ENCODE data around the gene ABT1. TPM values are rescaled to one million over a fixed set of nuclear protein-coding genes. Genes with fewer than 3 reads are reported as not detected.
A peak's percentile ranks its signal among the peaks of the same experiment; 100 is the strongest.

The ABT1 gene
- polyA plus RNA-seq, 1 donor (not counting 4 experiments of a cell fraction or from before 2014, with no cell fraction given): 16.8 TPM

DNA sequence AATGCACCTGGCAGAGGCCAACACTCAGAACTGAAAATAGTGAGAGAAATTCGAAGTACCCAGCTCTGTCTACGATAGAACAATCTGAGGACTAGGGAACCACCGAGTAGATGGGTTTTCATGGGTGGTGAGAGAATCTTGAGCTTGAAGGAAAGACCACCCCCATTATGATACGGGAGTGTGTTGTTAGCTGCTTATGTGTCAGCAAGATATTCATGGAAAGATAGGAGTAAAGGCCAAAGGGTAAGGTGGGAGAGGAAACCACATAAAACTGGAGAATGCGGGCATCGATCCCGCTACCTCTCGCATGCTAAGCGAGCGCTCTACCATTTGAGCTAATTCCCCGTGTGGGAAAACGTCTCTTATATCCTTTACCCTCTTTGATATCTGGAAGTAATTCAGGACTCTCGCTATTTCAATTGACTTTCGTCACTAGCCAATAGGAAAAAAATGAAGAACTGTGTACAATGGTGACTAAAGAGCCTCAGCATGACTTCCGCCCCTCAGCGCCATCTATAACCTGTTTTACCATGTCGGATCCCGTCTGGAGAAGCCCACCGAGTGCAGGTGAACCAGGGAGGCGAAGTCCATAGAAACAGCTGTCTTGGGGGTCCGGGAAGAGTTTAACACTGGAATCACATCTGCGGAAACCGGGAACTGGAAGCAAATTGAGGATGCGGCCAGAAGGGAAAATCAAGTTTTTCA lies 25.0 kb upstream of the ABT1 start:
- peak; percentile 39 for FAIRE-seq

DNA sequence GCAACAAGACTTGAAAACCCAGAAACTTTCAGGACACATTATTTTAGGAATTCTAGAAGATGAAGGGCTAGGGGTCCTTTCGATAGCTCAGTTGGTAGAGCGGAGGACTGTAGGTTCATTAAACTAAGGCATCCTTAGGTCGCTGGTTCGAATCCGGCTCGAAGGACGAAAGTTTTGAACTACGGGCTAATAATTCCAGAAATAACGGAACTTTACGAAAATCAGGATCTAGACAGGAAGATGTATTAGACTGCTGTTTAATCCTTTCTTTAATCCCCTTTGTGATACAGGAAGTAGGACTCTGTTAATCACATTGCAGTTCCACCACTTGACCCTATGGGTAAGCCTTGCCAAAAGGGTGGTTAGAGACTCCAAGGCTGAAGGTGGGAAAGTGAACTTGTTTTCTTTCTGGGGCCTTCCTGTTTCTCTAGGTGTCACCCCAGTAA lies 21.2 kb upstream of the ABT1 start:
- no peak for DNase-seq (ENCODE audit: low read depth, low spot score)

More for the DNA sequence above, 25.0 kb upstream of the ABT1 start:
- peak overlapping the region; percentile 37 for H3K9ac ChIP-seq (ENCODE audit: control insufficient read depth, extremely low read depth, insufficient read depth, low read length)
- no peaks in the 10 kb centered on the region for H3K36me3 ChIP-seq (ENCODE audit: control insufficient read depth in 2 of 2, extremely low read depth in 1 of 2, insufficient read depth in 2 of 2, low read length in 2 of 2)
- no peak for TF ChIP-seq EZH2 (IDR thresholded peaks at IDR 0.05; ENCODE audit: low read length)
- TF ChIP-seq, protein P1, sequence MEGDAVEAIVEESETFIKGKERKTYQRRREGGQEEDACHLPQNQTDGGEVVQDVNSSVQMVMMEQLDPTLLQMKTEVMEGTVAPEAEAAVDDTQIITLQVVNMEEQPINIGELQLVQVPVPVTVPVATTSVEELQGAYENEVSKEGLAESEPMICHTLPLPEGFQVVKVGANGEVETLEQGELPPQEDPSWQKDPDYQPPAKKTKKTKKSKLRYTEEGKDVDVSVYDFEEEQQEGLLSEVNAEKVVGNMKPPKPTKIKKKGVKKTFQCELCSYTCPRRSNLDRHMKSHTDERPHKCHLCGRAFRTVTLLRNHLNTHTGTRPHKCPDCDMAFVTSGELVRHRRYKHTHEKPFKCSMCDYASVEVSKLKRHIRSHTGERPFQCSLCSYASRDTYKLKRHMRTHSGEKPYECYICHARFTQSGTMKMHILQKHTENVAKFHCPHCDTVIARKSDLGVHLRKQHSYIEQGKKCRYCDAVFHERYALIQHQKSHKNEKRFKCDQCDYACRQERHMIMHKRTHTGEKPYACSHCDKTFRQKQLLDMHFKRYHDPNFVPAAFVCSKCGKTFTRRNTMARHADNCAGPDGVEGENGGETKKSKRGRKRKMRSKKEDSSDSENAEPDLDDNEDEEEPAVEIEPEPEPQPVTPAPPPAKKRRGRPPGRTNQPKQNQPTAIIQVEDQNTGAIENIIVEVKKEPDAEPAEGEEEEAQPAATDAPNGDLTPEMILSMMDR (optimal IDR thresholded peaks at IDR 0.05 in 1 of 3, IDR thresholded peaks at IDR 0.05 in 1 of 3, conservative IDR thresholded peaks at IDR 0.05 in 1 of 3; ENCODE audit: extremely low read depth in 1 of 3, insufficient read depth in 2 of 3, low read length in 3 of 3): no peak
- H4K20me1 ChIP-seq (ENCODE audit: control insufficient read depth, extremely low read depth, insufficient read depth, low read length): no peaks in the 10 kb centered on the region
- H3K9me1 ChIP-seq (ENCODE audit: control insufficient read depth, extremely low read depth, insufficient read depth, low read length): no peaks in the 10 kb centered on the region
- no peaks in the 10 kb centered on the region for H3K79me2 ChIP-seq (ENCODE audit: control insufficient read depth, insufficient read depth, low read length)
- H3K4me2 ChIP-seq (ENCODE audit: control insufficient read depth, extremely low read depth, insufficient read depth, low read depth, low read length): peak overlapping the region; percentile 20
- H3K9me3 ChIP-seq (ENCODE audit: control insufficient read depth, low read depth, low read length): no peaks in the 10 kb centered on the region
- H3K4me3 ChIP-seq (ENCODE audit: control insufficient read depth in 2 of 3, extremely low read depth in 1 of 3, insufficient read depth in 2 of 3, low read depth in 1 of 3, low read length in 3 of 3): peak overlapping the region; percentile 24 to 52 (median 30)
- H2AFZ ChIP-seq (ENCODE audit: control insufficient read depth, low read length): peak overlapping the region; percentile 17
- H3K4me1 ChIP-seq (ENCODE audit: control insufficient read depth, extremely low read depth, insufficient read depth, low read length): peaks cover 11% of the 10 kb centered on the region
- dilution Hi-C loops (cut with MboI; ENCODE audit: extremely low pct_ligation_motif_present, low sequenced_read_pairs): no loop called here
- DNase-seq (ENCODE audit: low read depth, low spot score): no peak
- no peaks in the 10 kb centered on the region for H3K27me3 ChIP-seq (ENCODE audit: control insufficient read depth, extremely low read depth, insufficient read depth, low read length)
- H3K27ac ChIP-seq (ENCODE audit: control insufficient read depth, insufficient read depth, low read length): peak overlapping the region; percentile 45

More for the DNA sequence above, 21.2 kb upstream of the ABT1 start:
- Histone ChIP-seq H4K20me1 (ENCODE audit: control insufficient read depth, extremely low read depth, insufficient read depth, low read length) (no peaks in the 10 kb centered on the region), H2AFZ (ENCODE audit: control insufficient read depth, low read length) (no peak overlapping the region), H3K4me3 (ENCODE audit: control insufficient read depth in 2 of 3, extremely low read depth in 1 of 3, insufficient read depth in 2 of 3, low read depth in 1 of 3, low read length in 3 of 3) (no peak overlapping the region), H3K4me2 (ENCODE audit: control insufficient read depth, extremely low read depth, insufficient read depth, low read depth, low read length) (no peak overlapping the region), H3K27ac (ENCODE audit: control insufficient read depth, insufficient read depth, low read length) (no peak overlapping the region), H3K9ac (ENCODE audit: control insufficient read depth, extremely low read depth, insufficient read depth, low read length) (no peak overlapping the region), H3K27me3 (ENCODE audit: control insufficient read depth, extremely low read depth, insufficient read depth, low read length) (no peaks in the 10 kb centered on the region), H3K9me1 (ENCODE audit: control insufficient read depth, extremely low read depth, insufficient read depth, low read length) (no peaks in the 10 kb centered on the region), H3K79me2 (ENCODE audit: control insufficient read depth, insufficient read depth, low read length) (no peaks in the 10 kb centered on the region), H3K4me1 (ENCODE audit: control insufficient read depth, extremely low read depth, insufficient read depth, low read length) (peaks cover 12% of the 10 kb centered on the region), H3K36me3 (ENCODE audit: control insufficient read depth in 2 of 2, extremely low read depth in 1 of 2, insufficient read depth in 2 of 2, low read length in 2 of 2) (no peaks in the 10 kb centered on the region), H3K9me3 (ENCODE audit: control insufficient read depth, low read depth, low read length) (no peaks in the 10 kb centered on the region)
- no peak for FAIRE-seq
- TF ChIP-seq, protein P1 (optimal IDR thresholded peaks at IDR 0.05 in 1 of 3, IDR thresholded peaks at IDR 0.05 in 1 of 3, conservative IDR thresholded peaks at IDR 0.05 in 1 of 3; ENCODE audit: extremely low read depth in 1 of 3, insufficient read depth in 2 of 3, low read length in 3 of 3): no peak
- no peak for TF ChIP-seq EZH2 (IDR thresholded peaks at IDR 0.05; ENCODE audit: low read length)
- dilution Hi-C loops (cut with MboI; ENCODE audit: extremely low pct_ligation_motif_present, low sequenced_read_pairs): no loop called here

Data from keratinocyte (primary cell).